ENCODE data around the gene ADGRG7. TPM values are rescaled to one million over a fixed set of nuclear protein-coding genes. Genes with fewer than 3 reads are reported as not detected.
A peak's percentile ranks its signal among the peaks of the same experiment; 100 is the strongest.

Gene ADGRG7
- total RNA-seq, 1 donor from 2014 or later: not detected

GRCh38 chr3:100591411-100591810 lies 18.0 kb upstream of the ADGRG7 start:
- H3K36me3 ChIP-seq (ENCODE audit: control insufficient read depth in 3 of 3, insufficient read depth in 3 of 3, low read length in 3 of 3): no peaks in the 10 kb centered on the region
- H3K9ac ChIP-seq (ENCODE audit: low read depth in 1 of 3, low read length in 3 of 3): no peak overlapping the region
- H3K27me3 ChIP-seq (ENCODE audit: control insufficient read depth in 3 of 3, insufficient read depth in 3 of 3, low read length in 3 of 3): no peaks in the 10 kb centered on the region
- peaks cover 0 to 2% (median 0%) of the 10 kb centered on the region in 3 donors for H3K4me1 ChIP-seq (ENCODE audit: control insufficient read depth in 3 of 3, insufficient read depth in 3 of 3, low read length in 3 of 3)
- H3K4me3 ChIP-seq (ENCODE audit: low read length in 3 of 3): no peak overlapping the region
- H3K27ac ChIP-seq (ENCODE audit: low read depth, low read length): no peak overlapping the region
- no peaks in the 10 kb centered on the region for H3K9me3 ChIP-seq (ENCODE audit: control insufficient read depth in 3 of 3, low read length in 3 of 3)

- no peaks in the 10 kb centered on the region for H3K36me3 ChIP-seq (ENCODE audit: control insufficient read depth in 3 of 3, insufficient read depth in 3 of 3, low read length in 3 of 3)
- no peaks in the 10 kb centered on the region for H3K9me3 ChIP-seq (ENCODE audit: control insufficient read depth in 3 of 3, low read length in 3 of 3)
- H3K27ac ChIP-seq (ENCODE audit: low read depth, low read length): no peak overlapping the region
- H3K4me3 ChIP-seq (ENCODE audit: low read length in 3 of 3): no peak overlapping the region
- H3K9ac ChIP-seq (ENCODE audit: low read depth in 1 of 3, low read length in 3 of 3): no peak overlapping the region
- H3K4me1 ChIP-seq (ENCODE audit: control insufficient read depth in 3 of 3, insufficient read depth in 3 of 3, low read length in 3 of 3): no peaks in the 10 kb centered on the region
- H3K27me3 ChIP-seq (ENCODE audit: control insufficient read depth in 3 of 3, insufficient read depth in 3 of 3, low read length in 3 of 3): no peaks in the 10 kb centered on the region
Measured at GRCh38 chr3:100600181-100601042, 9.0 kb upstream of the ADGRG7 start.

DNA sequence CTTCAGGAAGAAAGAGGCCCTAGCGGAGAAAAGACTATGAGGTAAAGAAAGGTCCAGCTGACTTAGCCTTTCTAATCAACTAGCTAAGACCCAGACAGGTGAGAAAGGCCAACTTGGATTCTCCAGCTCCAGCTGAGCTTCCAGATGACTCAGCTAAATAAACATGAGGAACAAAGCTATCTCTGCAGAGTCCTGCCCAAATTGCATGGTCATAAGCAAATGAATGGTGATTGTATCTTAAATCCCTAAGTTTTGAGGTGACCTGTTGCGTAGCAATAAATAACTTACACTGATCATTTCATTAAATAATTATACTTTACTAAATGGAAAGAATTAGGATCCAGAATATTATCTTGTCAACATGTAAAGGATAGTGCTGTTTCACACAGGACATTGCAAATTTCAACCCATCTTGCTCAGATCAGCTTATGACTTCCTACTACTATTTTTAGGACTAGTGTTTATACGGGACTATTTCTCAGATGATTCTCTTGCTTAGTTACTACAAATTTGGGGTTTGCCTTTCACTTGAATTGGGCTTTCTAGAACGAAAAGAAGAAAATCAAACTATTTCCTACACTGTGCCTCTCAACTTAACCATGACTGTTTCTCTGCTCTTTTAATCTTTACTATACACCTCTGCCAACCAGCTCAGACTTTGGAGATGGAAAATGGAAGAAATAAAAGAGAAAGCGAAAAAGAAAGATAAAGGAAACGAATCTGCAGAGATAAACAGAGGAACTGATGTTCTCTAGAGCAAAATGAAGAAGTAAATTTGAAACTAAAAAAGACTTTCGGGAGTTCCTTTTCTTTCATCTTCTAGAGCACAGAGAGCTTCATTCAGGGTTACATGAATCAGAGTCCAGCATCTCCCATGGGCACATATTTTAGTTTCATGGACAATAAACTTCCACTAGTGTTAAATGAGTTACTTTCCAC lies 6.6 kb upstream of the ADGRG7 start:
- Histone ChIP-seq H3K27me3 (ENCODE audit: control insufficient read depth in 3 of 3, insufficient read depth in 3 of 3, low read length in 3 of 3) (no peaks in the 10 kb centered on the region), H3K27ac (ENCODE audit: low read depth, low read length) (no peak overlapping the region), H3K4me3 (ENCODE audit: low read length in 3 of 3) (peak overlapping the region in 2 of 3 donors; percentile 6 to 14), H3K9me3 (ENCODE audit: control insufficient read depth in 3 of 3, low read length in 3 of 3) (no peaks in the 10 kb centered on the region), H3K4me1 (ENCODE audit: control insufficient read depth in 3 of 3, insufficient read depth in 3 of 3, low read length in 3 of 3) (no peaks in the 10 kb centered on the region), H3K36me3 (ENCODE audit: control insufficient read depth in 3 of 3, insufficient read depth in 3 of 3, low read length in 3 of 3) (no peaks in the 10 kb centered on the region), H3K9ac (ENCODE audit: low read depth in 1 of 3, low read length in 3 of 3) (no peak overlapping the region)

- no peaks in the 10 kb centered on the region for H3K4me1 ChIP-seq (ENCODE audit: control insufficient read depth in 3 of 3, insufficient read depth in 3 of 3, low read length in 3 of 3)
- H3K4me3 ChIP-seq (ENCODE audit: low read length in 3 of 3): peak overlapping the region in 2 of 3 donors; percentile 6 to 14
- H3K27ac ChIP-seq (ENCODE audit: low read depth, low read length): no peak overlapping the region
- no peak overlapping the region for H3K9ac ChIP-seq (ENCODE audit: low read depth in 1 of 3, low read length in 3 of 3)
- peaks cover 0 to 1% (median 0%) of the 10 kb centered on the region in 3 donors for H3K27me3 ChIP-seq (ENCODE audit: control insufficient read depth in 3 of 3, insufficient read depth in 3 of 3, low read length in 3 of 3)
- H3K36me3 ChIP-seq (ENCODE audit: control insufficient read depth in 3 of 3, insufficient read depth in 3 of 3, low read length in 3 of 3): no peaks in the 10 kb centered on the region
- no peaks in the 10 kb centered on the region for H3K9me3 ChIP-seq (ENCODE audit: control insufficient read depth in 3 of 3, low read length in 3 of 3)
Measured at GRCh38 chr3:100603469-100603868, 5.9 kb upstream of the ADGRG7 start.

GRCh38 chr3:100605358-100605757 lies 4.0 kb upstream of the ADGRG7 start:
- Histone ChIP-seq H3K9ac (ENCODE audit: low read depth in 1 of 3, low read length in 3 of 3) (no peak overlapping the region), H3K27ac (ENCODE audit: low read depth, low read length) (no peak overlapping the region), H3K4me3 (ENCODE audit: low read length in 3 of 3) (no peak overlapping the region), H3K36me3 (ENCODE audit: control insufficient read depth in 3 of 3, insufficient read depth in 3 of 3, low read length in 3 of 3) (no peaks in the 10 kb centered on the region), H3K9me3 (ENCODE audit: control insufficient read depth in 3 of 3, low read length in 3 of 3) (no peaks in the 10 kb centered on the region), H3K4me1 (ENCODE audit: control insufficient read depth in 3 of 3, insufficient read depth in 3 of 3, low read length in 3 of 3) (no peaks in the 10 kb centered on the region), H3K27me3 (ENCODE audit: control insufficient read depth in 3 of 3, insufficient read depth in 3 of 3, low read length in 3 of 3) (peaks cover 0 to 4% (median 4%) of the 10 kb centered on the region in 3 donors)

- Histone ChIP-seq H3K4me1 (ENCODE audit: control insufficient read depth in 3 of 3, insufficient read depth in 3 of 3, low read length in 3 of 3) (no peaks in the 10 kb centered on the region), H3K4me3 (ENCODE audit: low read length in 3 of 3) (no peak overlapping the region), H3K36me3 (ENCODE audit: control insufficient read depth in 3 of 3, insufficient read depth in 3 of 3, low read length in 3 of 3) (no peaks in the 10 kb centered on the region), H3K9me3 (ENCODE audit: control insufficient read depth in 3 of 3, low read length in 3 of 3) (no peaks in the 10 kb centered on the region), H3K27me3 (ENCODE audit: control insufficient read depth in 3 of 3, insufficient read depth in 3 of 3, low read length in 3 of 3) (peaks cover 0 to 8% (median 7%) of the 10 kb centered on the region in 3 donors), H3K9ac (ENCODE audit: low read depth in 1 of 3, low read length in 3 of 3) (no peak overlapping the region), H3K27ac (ENCODE audit: low read depth, low read length) (no peak overlapping the region)
Measured at GRCh38 chr3:100606894-100607512, 2.4 kb upstream of the ADGRG7 start.

- Histone ChIP-seq H3K9me3 (ENCODE audit: control insufficient read depth in 3 of 3, low read length in 3 of 3) (no peaks in the 10 kb centered on the region), H3K27ac (ENCODE audit: low read depth, low read length) (no peak overlapping the region), H3K4me1 (ENCODE audit: control insufficient read depth in 3 of 3, insufficient read depth in 3 of 3, low read length in 3 of 3) (no peaks in the 10 kb centered on the region), H3K4me3 (ENCODE audit: low read length in 3 of 3) (no peak overlapping the region), H3K36me3 (ENCODE audit: control insufficient read depth in 3 of 3, insufficient read depth in 3 of 3, low read length in 3 of 3) (no peaks in the 10 kb centered on the region), H3K9ac (ENCODE audit: low read depth in 1 of 3, low read length in 3 of 3) (no peak overlapping the region), H3K27me3 (ENCODE audit: control insufficient read depth in 3 of 3, insufficient read depth in 3 of 3, low read length in 3 of 3) (peaks cover 0 to 8% (median 7%) of the 10 kb centered on the region in 3 donors)
Measured at GRCh38 chr3:100609963-100610362, 562 bp downstream of the ADGRG7 start.

DNA sequence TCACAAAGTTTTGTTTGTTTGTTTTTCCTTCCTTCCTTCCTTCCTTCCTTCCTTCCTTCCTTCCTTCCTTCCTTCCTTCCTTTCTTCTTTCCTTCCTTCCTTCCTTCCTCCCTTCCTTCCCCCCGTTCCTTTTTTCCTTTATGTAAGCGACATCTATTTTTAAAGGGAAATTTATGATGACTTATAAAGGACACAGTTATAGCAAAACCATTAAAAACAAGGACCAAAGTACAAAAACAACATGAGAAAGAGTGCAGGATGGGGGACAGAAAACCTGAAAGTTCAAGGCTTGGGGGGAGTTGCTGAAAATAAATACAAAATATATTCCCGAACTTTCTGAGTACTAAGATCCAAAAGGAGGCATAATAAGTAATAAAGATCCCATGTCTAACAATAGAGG lies 1.8 kb downstream of the ADGRG7 start:
- Histone ChIP-seq H3K9ac (ENCODE audit: low read depth in 1 of 3, low read length in 3 of 3) (no peak overlapping the region), H3K27me3 (ENCODE audit: control insufficient read depth in 3 of 3, insufficient read depth in 3 of 3, low read length in 3 of 3) (peaks cover 0 to 8% (median 7%) of the 10 kb centered on the region in 3 donors), H3K4me3 (ENCODE audit: low read length in 3 of 3) (no peak overlapping the region)

DNA sequence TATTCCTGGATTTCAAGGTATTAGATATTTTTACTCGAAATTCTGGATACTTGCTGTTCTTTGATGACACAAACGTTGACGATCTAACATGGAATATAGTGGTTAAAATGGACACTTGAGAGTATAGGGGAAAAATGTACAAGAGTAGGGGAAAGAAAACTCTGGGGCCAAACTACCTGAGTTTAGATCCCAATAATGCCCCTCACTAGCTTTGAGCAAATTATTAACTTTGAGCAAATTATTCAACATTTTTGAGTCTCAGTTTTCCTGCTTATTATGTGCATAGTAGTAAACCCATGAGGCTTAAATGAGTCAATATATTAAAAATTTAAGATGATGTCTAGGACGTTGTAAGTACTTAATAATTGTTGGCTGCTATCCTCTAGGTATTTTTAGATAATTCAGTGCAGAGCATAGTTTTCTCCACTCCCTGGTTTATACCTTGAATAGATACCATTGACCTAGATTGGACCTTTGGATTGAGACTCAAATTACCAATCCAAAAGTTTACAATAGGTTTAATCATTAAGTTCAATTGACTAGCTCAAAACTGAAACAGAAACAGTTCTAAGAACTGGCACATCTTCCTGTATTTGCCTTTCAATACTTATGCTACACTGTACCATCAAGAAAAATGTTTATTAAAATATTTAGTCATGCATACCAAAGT lies 4.5 kb downstream of the ADGRG7 start:
- Histone ChIP-seq H3K9me3 (ENCODE audit: control insufficient read depth in 3 of 3, low read length in 3 of 3) (no peaks in the 10 kb centered on the region), H3K4me3 (ENCODE audit: low read length in 3 of 3) (no peak overlapping the region), H3K27me3 (ENCODE audit: control insufficient read depth in 3 of 3, insufficient read depth in 3 of 3, low read length in 3 of 3) (peaks cover 0 to 7% (median 3%) of the 10 kb centered on the region in 3 donors), H3K27ac (ENCODE audit: low read depth, low read length) (no peak overlapping the region), H3K9ac (ENCODE audit: low read depth in 1 of 3, low read length in 3 of 3) (no peak overlapping the region), H3K36me3 (ENCODE audit: control insufficient read depth in 3 of 3, insufficient read depth in 3 of 3, low read length in 3 of 3) (no peaks in the 10 kb centered on the region), H3K4me1 (ENCODE audit: control insufficient read depth in 3 of 3, insufficient read depth in 3 of 3, low read length in 3 of 3) (no peaks in the 10 kb centered on the region)

More for the DNA sequence above, 1.8 kb downstream of the ADGRG7 start:
- no peak overlapping the region for H3K27ac ChIP-seq (ENCODE audit: low read depth, low read length)
- H3K36me3 ChIP-seq (ENCODE audit: control insufficient read depth in 3 of 3, insufficient read depth in 3 of 3, low read length in 3 of 3): no peaks in the 10 kb centered on the region
- H3K9me3 ChIP-seq (ENCODE audit: control insufficient read depth in 3 of 3, low read length in 3 of 3): no peaks in the 10 kb centered on the region
- no peaks in the 10 kb centered on the region for H3K4me1 ChIP-seq (ENCODE audit: control insufficient read depth in 3 of 3, insufficient read depth in 3 of 3, low read length in 3 of 3)
